BLaER1 (cell line): ENCODE measurements around the gene SFMBT2.

Experiments used
- H3K27ac ChIP-seq: shearing (Covaris generic); formaldehyde crosslinking; 2 replicates; pipeline ENCODE4 v1.8.1; 2022
- H3K27me3 ChIP-seq: shearing (Covaris generic); formaldehyde crosslinking; 2 replicates; pipeline ENCODE4 v1.8.1; 2022
- H3K36me3 ChIP-seq: shearing (Covaris generic); formaldehyde crosslinking; 2 replicates; pipeline ENCODE4 v1.8.1; 2022
- H3K4me1 ChIP-seq: shearing (Covaris generic); formaldehyde crosslinking; 2 replicates; pipeline ENCODE4 v1.8.1; 2022
- H3K4me2 ChIP-seq: shearing (Covaris generic); formaldehyde crosslinking; 2 replicates; pipeline ENCODE4 v1.8.1; 2022
- H3K4me3 ChIP-seq: shearing (Covaris generic); formaldehyde crosslinking; 2 replicates; pipeline ENCODE4 v1.8.1; 2022
- H3K9ac ChIP-seq: shearing (Covaris generic); formaldehyde crosslinking; 2 replicates; pipeline ENCODE4 v1.8.1; 2022
- H3K9me3 ChIP-seq: shearing (Covaris generic); formaldehyde crosslinking; 2 replicates; pipeline ENCODE4 v1.8.1; 2022
- H4K20me1 ChIP-seq: shearing (Covaris generic); formaldehyde crosslinking; 2 replicates; pipeline ENCODE4 v1.8.1; 2022
- Cebpa-rat ChIP-seq: shearing (Covaris generic); IDR thresholded peaks from 2 replicates; pipeline ENCODE4 v1.8.1; 2022

The SFMBT2 gene

GRCh38 chr10:7412237-7412927 lies 1.5 kb upstream of the SFMBT2 start:
- no peaks in the 10 kb centered on the region for H3K9me3 ChIP-seq
- 0 out of 2 replicates have a peak, but pooled peaks cover 2% of the 10 kb centered on the region for H3K36me3 ChIP-seq
- H3K9ac ChIP-seq: no peak overlapping the region
- H3K4me1 ChIP-seq: peaks cover 34% of the 10 kb centered on the region
- no peak for TF ChIP-seq Cebpa-rat
- H3K4me3 ChIP-seq: peak overlapping the region; percentile 90
- H4K20me1 ChIP-seq: no peaks in the 10 kb centered on the region
- no peak overlapping the region for H3K27ac ChIP-seq
- H3K4me2 ChIP-seq: peak overlapping the region; percentile 96
- peaks cover 39% of the 10 kb centered on the region for H3K27me3 ChIP-seq

GRCh38 chr10:7411671-7412128 lies 866 bp upstream of the SFMBT2 start:
- no peak for TF ChIP-seq Cebpa-rat
- Histone ChIP-seq H3K36me3 (0 out of 2 replicates have a peak, but pooled peaks cover 5% of the 10 kb centered on the region), H3K27me3 (peaks cover 39% of the 10 kb centered on the region), H3K4me2 (peak overlapping the region; percentile 96), H4K20me1 (peaks cover under 1% of the 10 kb centered on the region; the same call in 1 of the 2 replicates), H3K4me3 (peak overlapping the region; percentile 90), H3K27ac (peak overlapping the region; percentile 41; the same call in 1 of the 2 replicates), H3K4me1 (peaks cover 37% of the 10 kb centered on the region), H3K9ac (no peak overlapping the region), H3K9me3 (no peaks in the 10 kb centered on the region)

- Histone ChIP-seq H4K20me1 (peaks cover 12% of the 10 kb centered on the region), H3K4me3 (peak overlapping the region; percentile 90), H3K9ac (peak overlapping the region; percentile 95), H3K4me1 (peaks cover 43% of the 10 kb centered on the region), H3K4me2 (peak overlapping the region; percentile 96), H3K27me3 (peaks cover 39% of the 10 kb centered on the region), H3K36me3 (peaks cover 13% of the 10 kb centered on the region), H3K27ac (peak overlapping the region; percentile 94), H3K9me3 (no peaks in the 10 kb centered on the region)
- TF ChIP-seq Cebpa-rat: no peak
These were observed 453 bp downstream of the SFMBT2 start for GRCh38 chr10:7410301-7410861.

GRCh38 chr10:7409732-7410168 lies 1.1 kb downstream of the SFMBT2 start:
- Histone ChIP-seq H3K9ac (peak overlapping the region; percentile 95), H3K9me3 (no peaks in the 10 kb centered on the region; the same call in 1 of the 2 replicates), H3K4me2 (peak overlapping the region; percentile 96), H3K27me3 (peaks cover 34% of the 10 kb centered on the region), H3K27ac (peak overlapping the region; percentile 94), H4K20me1 (peaks cover 18% of the 10 kb centered on the region), H3K36me3 (peaks cover 19% of the 10 kb centered on the region), H3K4me3 (peak overlapping the region; percentile 90), H3K4me1 (peaks cover 50% of the 10 kb centered on the region)
- TF ChIP-seq Cebpa-rat: no peak

GRCh38 chr10:7409045-7409731 lies 1.6 kb downstream of the SFMBT2 start:
- no peak for TF ChIP-seq Cebpa-rat
- H3K4me3 ChIP-seq: peak overlapping the region; percentile 90
- peaks cover 55% of the 10 kb centered on the region for H3K4me1 ChIP-seq
- peaks cover 24% of the 10 kb centered on the region for H4K20me1 ChIP-seq
- H3K9me3 ChIP-seq: no peaks in the 10 kb centered on the region; the same call in 1 of the 2 replicates
- peak overlapping the region; percentile 94 for H3K27ac ChIP-seq
- H3K4me2 ChIP-seq: peak overlapping the region; percentile 96
- H3K9ac ChIP-seq: peak overlapping the region; percentile 95
- H3K27me3 ChIP-seq: peaks cover 28% of the 10 kb centered on the region
- H3K36me3 ChIP-seq: peaks cover 25% of the 10 kb centered on the region

- TF ChIP-seq Cebpa-rat: no peak
- Histone ChIP-seq H3K9ac (peak overlapping the region; percentile 95), H3K27me3 (peaks cover 21% of the 10 kb centered on the region), H3K4me2 (peak overlapping the region; percentile 96), H3K4me3 (peak overlapping the region; percentile 90), H3K36me3 (peaks cover 32% of the 10 kb centered on the region), H4K20me1 (peaks cover 31% of the 10 kb centered on the region), H3K4me1 (peaks cover 62% of the 10 kb centered on the region), H3K27ac (peak overlapping the region; percentile 94), H3K9me3 (peaks cover 3% of the 10 kb centered on the region; the same call in 1 of the 2 replicates)
These were observed 2.4 kb downstream of the SFMBT2 start for GRCh38 chr10:7408291-7409044.

- Histone ChIP-seq H3K27me3 (peaks cover 13% of the 10 kb centered on the region), H3K4me3 (peak overlapping the region; percentile 90), H3K4me2 (peak overlapping the region; percentile 96), H3K4me1 (peaks cover 67% of the 10 kb centered on the region), H3K9me3 (peaks cover 7% of the 10 kb centered on the region; the same call in 1 of the 2 replicates), H3K27ac (peak overlapping the region; percentile 94), H3K36me3 (peaks cover 40% of the 10 kb centered on the region), H3K9ac (peak overlapping the region; percentile 95), H4K20me1 (peaks cover 40% of the 10 kb centered on the region)
- TF ChIP-seq Cebpa-rat: no peak
These were observed 3.2 kb downstream of the SFMBT2 start for GRCh38 chr10:7407368-7408290.

- Histone ChIP-seq H3K4me3 (peak overlapping the region; percentile 90), H3K36me3 (peaks cover 44% of the 10 kb centered on the region), H4K20me1 (peaks cover 48% of the 10 kb centered on the region), H3K9me3 (peaks cover 7% of the 10 kb centered on the region; the same call in 1 of the 2 replicates), H3K27ac (0 out of 2 replicates have a peak overlapping the region, but pooled peaks have one; percentile 94), H3K27me3 (peaks cover 5% of the 10 kb centered on the region), H3K4me1 (peaks cover 66% of the 10 kb centered on the region), H3K9ac (no peak overlapping the region), H3K4me2 (peak overlapping the region; percentile 96)
- TF ChIP-seq Cebpa-rat: no peak
These were observed 4.0 kb downstream of the SFMBT2 start for GRCh38 chr10:7406712-7407333.
